ENCODE measurements around the gene SH2D7.
"Not testable (repeated sequence)": the region's sequence is repeated elsewhere in the genome, so short reads cannot be mapped to it uniquely, and the experiment has no call there.

SH2D7 gene

GRCh38 chr15:78133801-78134200, 41.4 kb downstream of the SH2D7 start:
- Mint-ChIP-seq H3K27ac (peak overlapping the region; percentile 31), H3K27me3 (ENCODE audit: low read depth) (no peaks in the 10 kb centered on the region), H3K36me3 (ENCODE audit: low read depth) (no peaks in the 10 kb centered on the region), H3K4me3 (no peak overlapping the region), H3K9me3 (no peaks in the 10 kb centered on the region), H3K4me1 (ENCODE audit: low read depth) (peaks cover 18% of the 10 kb centered on the region)
- no peak for DNase-seq (ENCODE audit: low spot score)

- no peak overlapping the region for H3K27ac Mint-ChIP-seq
- H3K9me3 Mint-ChIP-seq: no peaks in the 10 kb centered on the region
- H3K27me3 Mint-ChIP-seq (ENCODE audit: low read depth): peaks cover 3% of the 10 kb centered on the region
- peaks cover 2% of the 10 kb centered on the region for H3K4me1 Mint-ChIP-seq (ENCODE audit: low read depth)
- H3K4me3 Mint-ChIP-seq: no peak overlapping the region
- H3K36me3 Mint-ChIP-seq (ENCODE audit: low read depth): no peaks in the 10 kb centered on the region
- DNase-seq (ENCODE audit: low spot score): no peak
Observed at GRCh38 chr15:78139578-78139977, 47.2 kb downstream of the SH2D7 start.

GRCh38 chr15:78140292-78140691, 47.9 kb downstream of the SH2D7 start:
- no peak for DNase-seq (ENCODE audit: low spot score)
- Mint-ChIP-seq H3K27ac (no peak overlapping the region), H3K36me3 (ENCODE audit: low read depth) (no peaks in the 10 kb centered on the region), H3K9me3 (no peaks in the 10 kb centered on the region), H3K27me3 (ENCODE audit: low read depth) (peaks cover 3% of the 10 kb centered on the region), H3K4me1 (ENCODE audit: low read depth) (peaks cover 2% of the 10 kb centered on the region), H3K4me3 (no peak overlapping the region)

- no peak overlapping the region for H3K4me3 Mint-ChIP-seq
- H3K36me3 Mint-ChIP-seq (ENCODE audit: low read depth): no peaks in the 10 kb centered on the region
- H3K9me3 Mint-ChIP-seq: no peaks in the 10 kb centered on the region
- DNase-seq (ENCODE audit: low spot score): no peak
- peaks cover 3% of the 10 kb centered on the region for H3K27me3 Mint-ChIP-seq (ENCODE audit: low read depth)
- peaks cover 7% of the 10 kb centered on the region for H3K4me1 Mint-ChIP-seq (ENCODE audit: low read depth)
- H3K27ac Mint-ChIP-seq: no peak overlapping the region
Observed at GRCh38 chr15:78142332-78142731, 50.0 kb downstream of the SH2D7 start.

GRCh38 chr15:78146425-78147154, 54.2 kb downstream of the SH2D7 start:
- peaks cover 3% of the 10 kb centered on the region for H3K27me3 Mint-ChIP-seq (ENCODE audit: low read depth)
- H3K4me1 Mint-ChIP-seq (ENCODE audit: low read depth): peaks cover 34% of the 10 kb centered on the region
- no peak for DNase-seq (ENCODE audit: low spot score)
- H3K36me3 Mint-ChIP-seq (ENCODE audit: low read depth): peaks cover 5% of the 10 kb centered on the region
- H3K27ac Mint-ChIP-seq: no peak overlapping the region
- no peak overlapping the region for H3K4me3 Mint-ChIP-seq
- no peaks in the 10 kb centered on the region for H3K9me3 Mint-ChIP-seq

- DNase-seq (ENCODE audit: low spot score): no peak
- peaks cover 6% of the 10 kb centered on the region for H3K36me3 Mint-ChIP-seq (ENCODE audit: low read depth)
- peak overlapping the region; percentile 47 for H3K27ac Mint-ChIP-seq
- peaks cover 3% of the 10 kb centered on the region for H3K27me3 Mint-ChIP-seq (ENCODE audit: low read depth)
- H3K9me3 Mint-ChIP-seq: no peaks in the 10 kb centered on the region
- peak overlapping the region; percentile 97 for H3K4me3 Mint-ChIP-seq
- peaks cover 36% of the 10 kb centered on the region for H3K4me1 Mint-ChIP-seq (ENCODE audit: low read depth)
Observed at GRCh38 chr15:78147566-78147965, 55.2 kb downstream of the SH2D7 start.

- Mint-ChIP-seq H3K9me3 (no peaks in the 10 kb centered on the region), H3K4me3 (peak overlapping the region; percentile 97), H3K4me1 (ENCODE audit: low read depth) (peaks cover 43% of the 10 kb centered on the region), H3K36me3 (ENCODE audit: low read depth) (peaks cover 15% of the 10 kb centered on the region), H3K27ac (peak overlapping the region; percentile 93), H3K27me3 (ENCODE audit: low read depth) (no peaks in the 10 kb centered on the region)
- DNase-seq (ENCODE audit: low spot score): no peak
Observed at GRCh38 chr15:78148392-78149067, 56.2 kb downstream of the SH2D7 start.

- H3K27me3 Mint-ChIP-seq (ENCODE audit: low read depth): no peaks in the 10 kb centered on the region
- DNase-seq (ENCODE audit: low spot score): peak; percentile 98
- H3K4me3 Mint-ChIP-seq: peak within 1 kb of the TSS; percentile 97
- H3K27ac Mint-ChIP-seq: peak within 1 kb of the TSS; percentile 93
- H3K36me3 Mint-ChIP-seq (ENCODE audit: low read depth): peaks cover 15% of the 10 kb centered on the region
- no peaks in the 10 kb centered on the region for H3K9me3 Mint-ChIP-seq
- peaks cover 44% of the 10 kb centered on the region for H3K4me1 Mint-ChIP-seq (ENCODE audit: low read depth)
Observed at GRCh38 chr15:78149068-78149804, 56.9 kb downstream of the SH2D7 start, which contains the start of gene IDH3A. Gene IDH3A, plus strand, starts transcription at chr15:78149362. Its CDS starts 42 bp downstream, at chr15:78149404.

GRCh38 chr15:78149805-78150751, 57.7 kb downstream of the SH2D7 start:
- Mint-ChIP-seq H3K27ac (peak overlapping the region; percentile 84), H3K36me3 (ENCODE audit: low read depth) (peaks cover 15% of the 10 kb centered on the region), H3K4me1 (ENCODE audit: low read depth) (peaks cover 45% of the 10 kb centered on the region), H3K27me3 (ENCODE audit: low read depth) (no peaks in the 10 kb centered on the region), H3K4me3 (peak overlapping the region; percentile 89), H3K9me3 (no peaks in the 10 kb centered on the region)
- no peak for DNase-seq (ENCODE audit: low spot score)

GRCh38 chr15:78151075-78151474, 58.7 kb downstream of the SH2D7 start:
- not testable (repeated sequence) for DNase-seq (ENCODE audit: low spot score); H3K9me3 Mint-ChIP-seq; H3K27me3 Mint-ChIP-seq (ENCODE audit: low read depth)
- Mint-ChIP-seq H3K27ac (peak overlapping the region; percentile 21), H3K36me3 (ENCODE audit: low read depth) (peaks cover 15% of the 10 kb centered on the region), H3K4me1 (ENCODE audit: low read depth) (peaks cover 45% of the 10 kb centered on the region), H3K4me3 (peak overlapping the region; percentile 89)
